Transverse colon (tissue), 4 donors: ENCODE measurements around the gene OBSCN. TPM values are rescaled to one million over a fixed set of nuclear protein-coding genes. Genes with fewer than 3 reads are reported as not detected.

Experiments used
- DNase-seq: peaks from one replicate; pipeline ENCODE4 v3.0.0-alpha.2; 2019
- H3K27ac ChIP-seq, 4 donors: fragments of 200-600 bp; sonication (generic); 2 replicates each; pipeline ENCODE4 v1.5.1; 2016 to 2018; ENCODE audit warnings: inconsistent platforms in 4 of 4
- H3K27me3 ChIP-seq: fragments of 200-600 bp; sonication (generic); 2 replicates; pipeline ENCODE4 v1.5.1; 2017; ENCODE audit warnings: inconsistent platforms
- H3K36me3 ChIP-seq, 4 donors: fragments of 200-600 bp; sonication (generic); 2 replicates each; pipeline ENCODE4 v1.5.1; 2017 to 2019; ENCODE audit warnings: inconsistent platforms in 4 of 4
- H3K4me1 ChIP-seq, 4 donors: fragments of 200-600 bp; sonication (generic); 2 replicates each; pipeline ENCODE4 v1.5.1; 2017 to 2020; ENCODE audit warnings: inconsistent platforms in 4 of 4
- H3K4me3 ChIP-seq, 4 donors: fragments of 200-600 bp; sonication (generic); 1 replicate in 1 of 4; 2 replicates in 3 of 4; pipeline versions ENCODE4 v1.5.1 to v1.6.1; 2017 to 2019; ENCODE audit warnings: inconsistent platforms in 4 of 4
- H3K9me3 ChIP-seq, 2 donors: fragments of 200-600 bp; sonication (generic); 2 replicates each; pipeline ENCODE4 v1.5.1; 2017 to 2019; ENCODE audit warnings: inconsistent platforms in 2 of 2
- CTCF ChIP-seq, 5 experiments: fragments of 200-600 bp in 3 of 5; fragments of 450-650 bp in 2 of 5; sonication (generic) in 3 of 5; IDR thresholded peaks; 1 replicate in 2 of 5; 2 replicates in 3 of 5; pipeline ENCODE4 v1.5.1; 2016 to 2017; ENCODE audit warnings: antibody characterized with exemption in 5 of 5, inconsistent platforms in 3 of 5, mild to moderate bottlenecking in 2 of 5, moderate library complexity in 1 of 5
- EP300 ChIP-seq: sonication (generic); formaldehyde crosslinking; IDR thresholded peaks from one replicate; pipeline ENCODE4 v1.6.1; 2017; ENCODE audit warnings: antibody characterized with exemption, low read depth
- POLR2A ChIP-seq: fragments of 450-650 bp; IDR thresholded peaks from one replicate; pipeline ENCODE4 v1.6.1; 2016; ENCODE audit warnings: antibody characterized with exemption, mild to moderate bottlenecking, moderate library complexity
- POLR2AphosphoS5 ChIP-seq, 3 donors: sonication (generic); formaldehyde crosslinking; IDR thresholded peaks; one replicate each; pipeline ENCODE4 v1.6.1; 2016; ENCODE audit warnings: antibody characterized with exemption in 3 of 3
- WGBS, 2 donors: methylation state at CpG; one replicate each; pipeline ENCODE4 v1.1.5; 2018; ENCODE audit warnings: low coverage in 1 of 2; 5-methylcytosine and 5-hydroxymethylcytosine counted together
- in situ Hi-C, 4 donors: fragments of 200-750 bp; cut with MboI; loops; one replicate each; pipeline versions ENCODE4 v1.15.0 to v1.15.1; 2017; ENCODE audit warnings: low sequenced_read_pairs in 3 of 4, low pct_ligation_motif_present in 1 of 4, low pct_unique_long_range_greater_than_20kb in 1 of 4
- intact Hi-C: fragments of 100-400 bp; cut with DNase I; formaldehyde crosslinking; loops from one replicate; pipeline ENCODE4 v1.15.1; 2023; ENCODE audit warnings: low total_unique reads
- total RNA-seq, 4 donors: library from RNA; depleted of rRNA; stranded (reverse); fragments of >200 nt; gene quantifications; one replicate each; pipeline ENCODE4 v1.1.0, GENCODE V29; 2016

Gene OBSCN
- total RNA-seq, 4 donors from 2014 or later = 11.9 to 21.7 (median 15.8) TPM

DNA sequence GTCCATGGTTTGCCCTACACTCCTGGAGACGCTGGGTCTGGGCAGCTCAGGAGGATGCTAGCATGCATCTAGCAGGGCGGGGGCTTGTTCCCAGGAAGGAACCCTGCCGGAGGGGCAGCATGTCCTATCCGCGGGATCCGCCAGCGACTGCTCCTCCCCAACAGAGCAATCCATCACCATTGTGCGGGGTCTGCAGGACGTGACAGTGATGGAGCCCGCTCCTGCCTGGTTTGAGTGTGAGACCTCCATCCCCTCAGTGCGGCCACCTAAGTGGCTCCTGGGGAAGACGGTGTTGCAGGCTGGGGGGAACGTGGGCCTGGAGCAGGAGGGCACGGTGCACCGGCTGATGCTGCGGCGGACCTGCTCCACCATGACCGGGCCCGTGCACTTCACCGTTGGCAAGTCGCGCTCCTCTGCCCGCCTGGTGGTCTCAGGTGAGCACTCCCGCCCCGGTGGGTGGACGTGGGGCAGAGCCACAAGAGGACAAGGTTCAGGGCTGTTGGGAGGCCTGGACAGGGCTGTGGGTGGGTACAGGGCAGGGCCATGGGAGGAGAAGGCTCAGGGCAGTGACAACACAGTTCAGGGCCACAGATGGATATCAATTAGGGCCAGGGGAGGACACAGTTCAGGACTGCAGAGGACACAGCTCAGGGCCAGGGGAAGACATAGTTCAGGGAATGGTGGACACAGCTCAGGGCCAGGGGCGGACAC is 71.3 kb downstream of the OBSCN start:
- in situ Hi-C loops = no loop called here
- TF ChIP-seq POLR2AphosphoS5 (IDR thresholded peaks at IDR 0.05) (no peak), POLR2A (no peak), CTCF (IDR thresholded peaks at IDR 0.05) (no peak), EP300 (no peak)
- Histone ChIP-seq H3K9me3 (no peaks in the 10 kb centered on the region), H3K4me3 (no peak overlapping the region), H3K27ac (no peak overlapping the region), H3K4me1 (peaks cover 0 to 16% (median 10%) of the 10 kb centered on the region in 4 donors), H3K36me3 (no peaks in the 10 kb centered on the region), H3K27me3 (no peaks in the 10 kb centered on the region)
- DNase-seq = peak; percentile 5
- 80 to 93% methylated on average over 1 to 19 of the region's 27 CpGs for WGBS, 2 donors
- intact Hi-C loops = no loop called here

GRCh38 chr1:228279722-228280105 is 71.9 kb downstream of the OBSCN start:
- Histone ChIP-seq H3K9me3 (no peaks in the 10 kb centered on the region), H3K27ac (no peak overlapping the region), H3K4me3 (no peak overlapping the region), H3K4me1 (peaks cover 0 to 16% (median 10%) of the 10 kb centered on the region in 4 donors), H3K27me3 (no peaks in the 10 kb centered on the region), H3K36me3 (no peaks in the 10 kb centered on the region)
- in situ Hi-C loops (no loop called here), intact Hi-C loops (no loop called here)
- no peak for TF ChIP-seq POLR2A
- TF ChIP-seq EP300 = no peak
- TF ChIP-seq POLR2AphosphoS5 (IDR thresholded peaks at IDR 0.05) = no peak
- no peak for TF ChIP-seq CTCF (IDR thresholded peaks at IDR 0.05)
- peak; percentile 5 for DNase-seq
- 90% methylated on average over 8 of the region's 12 CpGs; no CpG with 5 or more reads in 1 of the 2 donors for WGBS, 2 donors

GRCh38 chr1:228280106-228280901 is 72.5 kb downstream of the OBSCN start:
- peak; percentile 4 for DNase-seq
- Histone ChIP-seq H3K36me3 (no peaks in the 10 kb centered on the region), H3K27ac (no peak overlapping the region), H3K27me3 (no peaks in the 10 kb centered on the region), H3K4me3 (no peak overlapping the region), H3K9me3 (no peaks in the 10 kb centered on the region), H3K4me1 (peaks cover 0 to 11% (median 7%) of the 10 kb centered on the region in 4 donors)
- 92% methylated on average over 36 of the region's 48 CpGs; no CpG with 5 or more reads in 1 of the 2 donors for WGBS, 2 donors
- intact Hi-C loops (no loop called here), in situ Hi-C loops (no loop called here)
- TF ChIP-seq CTCF (IDR thresholded peaks at IDR 0.05) (no peak), POLR2A (no peak), EP300 (no peak), POLR2AphosphoS5 (IDR thresholded peaks at IDR 0.05) (no peak)

GRCh38 chr1:228280961-228281591 is 73.2 kb downstream of the OBSCN start:
- no peak overlapping the region for H3K4me3 ChIP-seq
- no peaks in the 10 kb centered on the region for H3K9me3 ChIP-seq
- H3K27me3 ChIP-seq = no peaks in the 10 kb centered on the region
- 92% methylated on average over 15 of the region's 15 CpGs; no CpG with 5 or more reads in 1 of the 2 donors for WGBS, 2 donors
- intact Hi-C loops = no loop called here
- TF ChIP-seq EP300 = no peak
- TF ChIP-seq POLR2A = no peak
- no peak for TF ChIP-seq CTCF (IDR thresholded peaks at IDR 0.05)
- no peak for TF ChIP-seq POLR2AphosphoS5 (IDR thresholded peaks at IDR 0.05)
- H3K27ac ChIP-seq = no peak overlapping the region
- in situ Hi-C loops = no loop called here
- H3K36me3 ChIP-seq = no peaks in the 10 kb centered on the region
- peaks cover 0 to 6% (median 3%) of the 10 kb centered on the region in 4 donors for H3K4me1 ChIP-seq
- DNase-seq = peak; percentile 5
